SU-DHL-6 (cell line): ENCODE data around the gene RPTOR.

ENCODE experiments used
- H2AFZ ChIP-seq: fragments of 200-600 bp; sonication (generic); 2 replicates; pipeline ENCODE4 v1.6.1; 2014; ENCODE audit warnings: low read depth, mild to moderate bottlenecking, moderate library complexity, mixed read lengths, antibody characterized with exemption, low read length; ENCODE audit not compliant: severe bottlenecking
- H3F3A ChIP-seq: fragments of 200-600 bp; shearing (Covaris generic); 2 replicates; pipeline ENCODE4 v1.6.0; 2016; ENCODE audit warnings: antibody characterized with exemption, mild to moderate bottlenecking; ENCODE audit not compliant: insufficient read depth
- H3K27ac ChIP-seq: fragments of 200-600 bp; sonication (generic); 2 replicates; pipeline ENCODE4 v1.5.1; 2016; ENCODE audit warnings: low read depth, mild to moderate bottlenecking, low read length, moderate library complexity, mixed read lengths
- H3K27me3 ChIP-seq: fragments of 200-600 bp; sonication (generic), shearing (Covaris generic); 2 replicates; pipeline ENCODE4 v1.6.0; 2014; ENCODE audit warnings: mild to moderate bottlenecking, low read length
- H3K36me3 ChIP-seq: fragments of 200-600 bp; sonication (generic); 2 replicates; pipeline ENCODE4 v1.6.1; 2014; ENCODE audit warnings: mild to moderate bottlenecking, low read length, mixed read lengths
- H3K4me2 ChIP-seq: fragments of 300-600, 200-600 bp; shearing (Covaris generic), sonication (generic); 2 replicates; pipeline ENCODE4 v1.6.0; 2014; ENCODE audit warnings: low read length, low read depth, mild to moderate bottlenecking; ENCODE audit not compliant: poor library complexity, severe bottlenecking
- H3K4me3 ChIP-seq: fragments of 200-600 bp; sonication (generic); 2 replicates; pipeline ENCODE4 v1.5.1; 2014; ENCODE audit warnings: antibody characterized with exemption, low read length, mild to moderate bottlenecking, mixed read lengths; ENCODE audit not compliant: insufficient read depth, poor library complexity, severe bottlenecking
- H3K79me2 ChIP-seq: fragments of 200-600 bp; sonication (generic); 2 replicates; pipeline ENCODE4 v1.6.1; 2014; ENCODE audit warnings: mild to moderate bottlenecking, low read length, moderate library complexity; ENCODE audit not compliant: insufficient read depth
- H3K9ac ChIP-seq: fragments of 200-600 bp; sonication (generic); 2 replicates; pipeline ENCODE4 v1.7.0; 2014; ENCODE audit warnings: mild to moderate bottlenecking, low read length
- H3K9me2 ChIP-seq: fragments of 200-600 bp; sonication (generic); replicated peaks from 2 replicates; pipeline ENCODE4 v1.6.1; 2014; ENCODE audit warnings: low read length; ENCODE audit not compliant: insufficient read depth
- H3K9me3 ChIP-seq: fragments of 200-600 bp; sonication (generic); 2 replicates; pipeline ENCODE4 v1.6.1; 2014; ENCODE audit warnings: low read length, mixed read lengths; ENCODE audit not compliant: insufficient read depth
- H4K20me1 ChIP-seq: fragments of 200-600 bp; sonication (generic); 2 replicates; pipeline ENCODE4 v1.6.1; 2014; ENCODE audit warnings: low read depth, mild to moderate bottlenecking, antibody characterized with exemption, low read length, moderate library complexity, mixed read lengths
- EZH2phosphoT487 ChIP-seq: fragments of 200-600 bp; sonication (generic), shearing (Covaris generic); conservative IDR thresholded peaks from 2 replicates; pipeline ENCODE4 v1.6.1; 2018; ENCODE audit warnings: mild to moderate bottlenecking, antibody characterized with exemption, low read length, moderate library complexity, mixed read lengths
- TF ChIP-seq, protein P1 (sequence below): fragments of 200-600 bp; sonication (generic); IDR thresholded peaks from one replicate; pipeline ENCODE4 v1.5.1; 2017; ENCODE audit warnings: antibody characterized with exemption, mild to moderate bottlenecking, low read length, moderate library complexity; ENCODE audit not compliant: insufficient read depth, poor library complexity, severe bottlenecking

The RPTOR gene

DNA sequence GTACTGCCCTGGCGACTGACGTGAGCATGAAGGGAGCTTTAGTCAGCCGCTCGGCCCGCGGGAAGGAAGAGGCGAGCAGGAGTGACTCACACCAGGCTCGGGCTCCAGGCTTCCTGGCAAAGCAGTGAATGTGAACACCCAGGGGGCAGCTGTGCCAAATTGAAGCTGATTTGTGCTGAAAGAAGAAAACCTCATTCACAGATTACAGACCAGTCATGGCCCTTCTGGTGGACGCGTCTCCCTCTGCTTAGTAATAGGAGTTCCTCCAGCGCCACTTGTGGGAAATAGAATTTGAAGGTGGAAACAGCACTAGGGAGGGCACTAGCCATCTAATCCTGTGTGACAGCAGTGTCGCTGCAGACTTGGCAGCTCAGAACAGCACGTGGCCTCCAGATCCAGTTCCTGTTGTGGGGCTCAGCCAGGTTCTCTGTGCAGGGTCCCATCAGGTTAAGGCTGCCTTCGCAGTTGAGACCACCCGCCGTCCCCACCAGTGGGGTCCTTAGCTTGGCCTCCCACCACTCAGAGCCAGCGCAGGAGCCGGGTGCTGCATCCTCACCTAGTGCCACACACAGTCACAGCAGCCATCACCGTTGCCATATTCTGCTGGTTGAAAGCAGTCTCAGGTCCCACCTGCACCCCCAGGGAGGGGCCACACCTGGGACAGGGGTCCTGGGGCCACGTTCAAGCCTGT, 282.5 kb downstream of the RPTOR start:
- no peak for TF ChIP-seq EZH2phosphoT487
- TF ChIP-seq, protein P1, sequence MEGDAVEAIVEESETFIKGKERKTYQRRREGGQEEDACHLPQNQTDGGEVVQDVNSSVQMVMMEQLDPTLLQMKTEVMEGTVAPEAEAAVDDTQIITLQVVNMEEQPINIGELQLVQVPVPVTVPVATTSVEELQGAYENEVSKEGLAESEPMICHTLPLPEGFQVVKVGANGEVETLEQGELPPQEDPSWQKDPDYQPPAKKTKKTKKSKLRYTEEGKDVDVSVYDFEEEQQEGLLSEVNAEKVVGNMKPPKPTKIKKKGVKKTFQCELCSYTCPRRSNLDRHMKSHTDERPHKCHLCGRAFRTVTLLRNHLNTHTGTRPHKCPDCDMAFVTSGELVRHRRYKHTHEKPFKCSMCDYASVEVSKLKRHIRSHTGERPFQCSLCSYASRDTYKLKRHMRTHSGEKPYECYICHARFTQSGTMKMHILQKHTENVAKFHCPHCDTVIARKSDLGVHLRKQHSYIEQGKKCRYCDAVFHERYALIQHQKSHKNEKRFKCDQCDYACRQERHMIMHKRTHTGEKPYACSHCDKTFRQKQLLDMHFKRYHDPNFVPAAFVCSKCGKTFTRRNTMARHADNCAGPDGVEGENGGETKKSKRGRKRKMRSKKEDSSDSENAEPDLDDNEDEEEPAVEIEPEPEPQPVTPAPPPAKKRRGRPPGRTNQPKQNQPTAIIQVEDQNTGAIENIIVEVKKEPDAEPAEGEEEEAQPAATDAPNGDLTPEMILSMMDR, result no peak
- no peaks in the 10 kb centered on the region for H3K9me3 ChIP-seq
- no peaks in the 10 kb centered on the region for H3K27me3 ChIP-seq
- no peaks in the 10 kb centered on the region for H3F3A ChIP-seq
- no peak overlapping the region for H3K4me3 ChIP-seq
- H3K9ac ChIP-seq, result no peak overlapping the region
- H3K4me2 ChIP-seq, result no peak overlapping the region
- no peaks in the 10 kb centered on the region for H4K20me1 ChIP-seq
- H3K79me2 ChIP-seq, result no peaks in the 10 kb centered on the region
- peaks cover 2% of the 10 kb centered on the region for H3K36me3 ChIP-seq
- no peaks in the 10 kb centered on the region for H3K9me2 ChIP-seq
- no peak overlapping the region for H2AFZ ChIP-seq
- no peak overlapping the region for H3K27ac ChIP-seq

DNA sequence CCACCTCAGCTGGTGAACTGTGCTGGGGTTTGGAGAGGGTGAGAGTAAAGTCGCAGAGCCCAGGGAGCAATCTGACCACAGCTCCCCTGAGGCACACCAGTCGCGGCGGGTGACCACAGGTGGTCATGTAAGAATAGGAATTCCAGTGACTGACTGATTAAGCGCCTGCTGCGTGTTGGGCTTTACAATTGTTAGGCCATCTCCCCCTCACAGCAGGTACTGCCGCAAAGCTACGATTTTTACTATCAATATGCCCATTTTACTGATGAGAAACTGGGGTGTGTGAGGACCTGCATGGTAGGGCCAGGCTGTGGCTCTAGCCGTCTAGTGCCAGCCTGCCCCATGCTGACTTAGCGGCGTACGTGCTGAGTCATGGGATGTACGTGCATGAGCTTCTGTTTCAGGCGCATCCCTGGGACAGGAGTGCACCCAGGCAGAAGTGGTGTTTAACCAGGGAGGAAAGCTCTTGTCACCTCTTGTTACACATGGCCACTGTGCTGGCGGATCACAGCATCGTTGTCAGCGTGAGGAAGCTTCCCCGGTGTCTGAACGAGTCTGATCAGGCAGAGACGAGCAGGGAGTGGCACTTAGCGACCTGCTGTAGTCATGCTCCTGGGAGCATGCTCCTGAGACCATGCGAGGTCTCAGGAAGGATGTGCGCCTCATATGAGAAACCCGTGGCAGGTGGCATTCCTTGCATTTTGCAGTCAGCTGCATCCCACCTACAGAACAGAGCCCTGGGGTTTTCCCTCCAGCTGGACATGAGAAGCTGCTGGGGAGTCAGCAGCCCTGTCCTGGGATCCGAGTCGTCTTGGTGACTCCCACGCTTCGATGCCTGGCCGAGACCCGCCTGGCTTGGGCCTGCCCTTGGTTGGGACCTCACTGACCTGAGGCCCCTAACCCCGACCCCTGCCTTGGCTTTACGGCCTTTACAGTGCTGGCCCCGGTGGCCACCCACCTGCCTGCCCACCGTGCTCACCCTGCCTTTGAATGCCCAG, 283.3 kb downstream of the RPTOR start:
- Histone ChIP-seq H3K9me2 (no peaks in the 10 kb centered on the region), H3F3A (no peaks in the 10 kb centered on the region), H3K27ac (no peak overlapping the region), H3K9me3 (no peaks in the 10 kb centered on the region), H4K20me1 (no peaks in the 10 kb centered on the region), H3K79me2 (no peaks in the 10 kb centered on the region), H3K4me3 (no peak overlapping the region), H3K27me3 (no peaks in the 10 kb centered on the region), H2AFZ (no peak overlapping the region), H3K4me2 (no peak overlapping the region), H3K36me3 (peaks cover 2% of the 10 kb centered on the region), H3K9ac (no peak overlapping the region)
- TF ChIP-seq, protein P1, result no peak
- TF ChIP-seq EZH2phosphoT487, result no peak

DNA sequence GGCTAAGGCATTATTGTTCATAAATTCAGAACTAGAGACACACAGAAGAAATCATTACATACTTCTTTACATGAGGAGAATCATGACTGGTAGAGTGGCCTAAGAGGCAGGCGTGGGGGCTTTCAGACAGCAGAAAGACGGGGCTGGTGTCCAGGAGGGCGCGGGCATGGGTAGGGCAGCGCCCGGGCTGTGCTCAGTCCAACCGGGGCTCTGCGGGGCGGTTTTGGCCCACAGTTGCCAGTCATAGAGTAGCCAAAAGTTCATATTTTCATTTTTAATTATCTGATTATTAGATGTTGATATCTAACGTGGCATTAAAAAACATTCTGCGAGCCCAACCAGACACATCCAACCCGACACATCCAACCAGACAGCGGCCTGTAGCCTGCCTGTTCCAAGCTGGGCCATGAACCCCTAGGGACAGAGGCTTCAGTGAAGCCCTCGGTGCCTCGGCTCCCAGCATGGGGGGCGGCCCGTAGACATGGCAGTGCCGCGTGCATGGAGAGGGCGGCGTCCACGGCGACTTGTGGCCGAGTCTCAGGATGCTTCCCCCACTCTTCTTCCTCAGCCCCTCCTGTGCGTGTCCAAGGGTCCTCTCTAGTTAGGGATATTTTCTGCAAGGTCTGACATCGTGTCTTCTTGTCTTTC, 284.7 kb downstream of the RPTOR start:
- Histone ChIP-seq H3K27me3 (no peaks in the 10 kb centered on the region), H4K20me1 (no peaks in the 10 kb centered on the region), H3K4me3 (no peak overlapping the region), H3K79me2 (no peaks in the 10 kb centered on the region), H3K9ac (no peak overlapping the region), H3K36me3 (no peaks in the 10 kb centered on the region), H3F3A (no peaks in the 10 kb centered on the region), H3K9me3 (no peaks in the 10 kb centered on the region), H2AFZ (no peak overlapping the region), H3K9me2 (no peaks in the 10 kb centered on the region), H3K27ac (no peak overlapping the region), H3K4me2 (no peak overlapping the region)
- TF ChIP-seq EZH2phosphoT487, result no peak
- TF ChIP-seq, protein P1, result no peak
